Measurements from ENCODE around the gene RELB.
"Not testable (repeated sequence)": the region's sequence is repeated elsewhere in the genome, so short reads cannot be mapped to it uniquely, and the experiment has no call there.

DNA sequence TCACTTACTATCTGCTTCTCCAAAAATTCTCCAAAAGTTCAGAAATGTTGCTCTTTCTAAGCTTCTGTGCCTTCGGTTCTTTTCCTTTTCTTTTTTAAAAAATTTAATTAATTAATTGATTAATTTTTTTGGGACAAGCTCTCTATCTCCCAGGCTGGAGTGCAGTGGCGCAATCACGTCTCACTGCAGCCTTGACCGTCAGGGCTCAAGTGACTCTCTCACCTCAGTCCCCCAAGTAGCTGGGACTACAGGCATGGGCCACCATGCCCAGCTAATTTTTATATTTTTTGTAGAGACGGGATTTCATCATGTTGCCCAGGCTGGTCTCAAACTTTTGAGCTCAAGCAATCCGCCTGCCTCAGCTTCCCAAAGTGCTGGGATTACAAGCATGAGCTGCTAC lies 29.8 kb upstream of the RELB start:
- not testable (repeated sequence) for TF ChIP-seq POLR2AphosphoS5 (IDR thresholded peaks at IDR 0.05; ENCODE audit: borderline replicate concordance, low read depth, low read length); EZH2 (IDR thresholded peaks at IDR 0.05)
